Endometrial microvascular endothelial cells (primary cell): ENCODE data around the gene NCS1. TPM values are rescaled to one million over a fixed set of nuclear protein-coding genes. Genes with fewer than 3 reads are reported as not detected.

Experiments
- in situ Hi-C: cut with HindIII; loops from 2 replicates; pipeline ENCODE4 v1.10.0; 2017; ENCODE audit warnings: low sequenced_read_pairs, low pct_unique_long_range_greater_than_20kb; ENCODE audit errors: inconsistent ontology term
- total RNA-seq: library from RNA; depleted of rRNA; stranded (reverse); fragments of >200 nt; gene quantifications from one replicate; pipeline ENCODE4 v1.2.3, GENCODE V29; 2015; ENCODE audit errors: inconsistent ontology term

Gene NCS1
- total RNA-seq, 1 donor from 2014 or later: 41.6 TPM

DNA sequence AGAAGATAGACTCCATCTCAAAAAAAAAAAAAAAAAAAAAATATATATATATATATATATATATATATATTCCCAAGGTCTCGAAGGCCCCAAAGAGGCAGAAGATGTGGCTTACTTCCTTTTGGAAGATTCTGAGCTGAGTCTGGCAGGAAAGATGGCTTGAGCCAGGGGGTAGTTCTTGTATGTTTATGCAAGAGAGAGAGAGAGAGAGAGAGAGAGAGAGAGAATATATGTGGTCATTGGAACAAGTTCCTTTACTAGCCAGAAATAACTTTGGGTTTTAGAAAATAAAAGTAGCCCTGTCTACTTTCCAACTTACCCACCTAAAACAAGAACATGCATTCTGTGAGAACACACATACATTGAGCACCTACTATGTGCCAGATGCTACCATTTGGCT lies 17.6 kb downstream of the NCS1 start:
- in situ Hi-C loops: no loop called here

DNA sequence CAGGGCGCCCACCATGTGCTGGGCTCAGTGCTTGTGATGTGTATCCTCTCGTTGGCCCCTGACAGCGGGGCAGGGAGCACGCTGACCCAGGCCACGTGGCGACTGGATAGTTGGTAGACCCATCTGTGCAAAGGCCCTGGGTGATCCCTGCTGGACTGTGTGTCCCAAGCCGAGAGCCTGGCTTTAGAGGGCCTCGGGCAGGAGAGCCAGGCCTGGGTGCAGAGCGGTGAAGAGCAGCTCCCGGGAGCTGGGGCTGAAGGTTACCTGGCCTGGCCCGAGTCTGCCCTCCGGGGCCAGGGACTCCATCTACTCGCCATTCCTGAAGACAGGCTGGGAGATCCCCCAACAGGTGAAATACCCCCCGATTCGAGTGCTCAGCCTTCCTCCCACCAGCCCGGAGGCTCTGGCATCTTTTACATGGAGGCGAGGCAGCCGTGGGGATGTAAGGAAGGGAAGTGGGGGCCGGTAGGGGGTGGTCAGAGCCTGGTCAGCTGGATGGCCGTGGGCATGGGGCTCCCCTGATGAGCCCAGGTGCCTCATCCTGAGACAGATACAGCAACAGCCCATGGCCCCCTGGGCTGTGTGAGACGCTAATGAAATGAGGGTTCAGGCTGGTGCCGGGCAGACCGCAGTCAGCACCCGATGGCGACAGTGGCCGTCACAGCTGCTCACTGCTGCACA lies 19.0 kb downstream of the NCS1 start:
- in situ Hi-C loops: no loop called here

DNA sequence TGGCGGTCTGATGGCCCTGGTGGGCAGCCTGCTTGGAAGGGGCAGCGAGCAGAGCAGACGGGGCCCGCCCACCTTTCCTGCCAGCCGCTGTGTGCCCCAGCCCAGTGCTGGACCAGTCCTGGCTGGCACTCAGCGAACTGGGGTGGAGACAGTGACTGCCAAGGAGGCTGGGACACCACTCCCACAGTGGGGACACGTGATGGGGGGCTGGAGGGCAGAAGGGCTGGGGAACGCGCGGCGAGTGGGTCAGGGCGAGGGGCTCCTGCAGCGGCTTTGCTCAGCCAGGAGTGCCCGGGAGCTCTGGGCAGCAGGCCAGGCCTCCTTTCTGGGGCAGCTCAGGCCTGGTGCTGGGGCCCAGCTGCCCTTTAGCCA lies 19.5 kb downstream of the NCS1 start:
- in situ Hi-C loops: no loop called here

DNA sequence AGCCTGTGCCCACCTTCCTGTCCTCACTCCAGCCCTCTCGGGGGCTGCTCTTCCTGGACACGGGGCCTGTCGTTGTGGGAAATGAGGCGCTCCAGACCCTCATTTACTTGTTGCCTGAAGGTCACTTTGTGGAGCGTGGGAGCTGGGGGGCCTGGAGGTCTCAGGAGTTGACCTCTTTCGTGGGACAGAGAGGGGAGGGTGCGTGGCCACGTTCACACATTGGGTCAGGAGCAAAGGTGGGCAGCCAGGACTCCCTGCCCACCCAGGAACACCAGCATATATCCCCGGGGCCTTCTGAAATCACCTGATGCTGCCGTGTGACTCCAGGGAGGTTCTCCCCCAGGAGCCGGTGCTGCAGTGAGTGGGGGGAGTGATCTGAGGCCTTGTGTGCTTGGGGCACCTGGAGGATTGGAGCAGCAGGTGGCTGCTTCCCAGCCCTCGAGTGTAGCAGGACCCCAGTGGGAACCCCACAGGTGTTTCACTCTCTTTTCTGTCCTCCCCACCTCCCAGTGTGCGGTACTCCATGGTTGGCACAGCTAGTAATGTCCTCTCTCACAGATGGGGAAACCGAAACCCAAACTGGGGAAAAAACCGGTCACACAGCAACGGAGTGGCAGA lies 20.3 kb downstream of the NCS1 start:
- in situ Hi-C loops: no loop called here

DNA sequence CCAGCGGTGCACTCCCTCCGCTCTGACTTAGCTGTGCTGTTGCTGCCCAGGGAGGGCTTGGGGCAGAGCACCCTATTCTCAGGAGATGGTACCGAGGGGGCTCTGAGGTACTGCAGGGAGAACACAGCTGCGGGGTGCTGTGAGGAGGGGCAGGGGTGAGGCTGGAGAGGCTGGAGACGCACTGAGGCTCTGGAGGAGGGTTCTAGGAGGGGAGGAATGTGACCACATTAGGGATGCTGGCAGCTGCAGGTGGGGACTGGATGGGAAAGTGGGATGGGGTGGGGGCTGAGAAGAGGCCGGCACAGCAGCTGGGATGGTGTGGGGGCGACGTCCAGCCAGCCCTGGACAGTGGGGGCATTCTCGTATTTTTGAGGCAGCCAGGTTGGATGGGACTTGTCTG lies 20.9 kb downstream of the NCS1 start:
- in situ Hi-C loops: no loop called here

DNA sequence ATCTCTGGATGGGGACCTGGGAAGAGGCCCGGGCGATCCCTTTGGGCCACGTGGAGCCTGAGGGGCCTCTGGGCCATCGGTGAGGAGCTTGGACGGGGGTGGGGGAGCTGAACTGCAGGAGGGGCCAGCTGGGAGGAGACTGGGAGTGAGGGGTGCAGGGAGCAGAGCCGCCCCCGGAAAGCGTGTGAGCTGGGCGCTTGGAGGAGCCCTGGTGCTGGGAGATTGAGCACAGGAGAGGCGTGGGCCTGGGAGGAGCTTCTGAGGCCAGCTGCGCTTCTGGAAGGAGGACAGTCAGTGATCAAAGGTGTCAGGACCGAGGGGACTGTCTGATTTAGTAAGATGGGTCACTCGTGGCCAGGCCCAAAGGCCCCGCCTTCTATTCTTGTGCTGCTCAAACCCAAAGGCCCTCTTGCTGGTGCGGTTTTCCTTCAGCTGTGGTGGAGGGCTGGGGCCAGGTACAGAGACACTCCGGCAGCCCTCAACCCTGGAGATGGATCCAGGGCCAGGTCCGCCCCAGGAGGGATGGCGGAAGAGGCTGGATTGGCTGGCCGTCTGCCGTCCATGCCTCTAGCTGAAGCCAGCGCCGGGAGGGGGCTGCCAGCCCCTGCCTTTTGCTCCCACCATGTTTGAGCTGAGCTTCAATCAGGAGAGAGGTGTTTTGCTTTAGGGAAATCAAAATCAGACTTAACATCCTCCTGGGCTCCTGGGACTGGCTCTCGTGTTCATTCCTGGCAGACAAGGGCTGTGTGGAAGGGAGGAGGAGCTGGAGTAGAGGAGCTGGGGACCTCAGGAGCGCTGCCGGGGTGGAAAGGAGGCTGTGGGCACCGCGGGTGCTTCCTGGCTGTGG lies 21.6 kb downstream of the NCS1 start:
- in situ Hi-C loops: no loop called here

DNA sequence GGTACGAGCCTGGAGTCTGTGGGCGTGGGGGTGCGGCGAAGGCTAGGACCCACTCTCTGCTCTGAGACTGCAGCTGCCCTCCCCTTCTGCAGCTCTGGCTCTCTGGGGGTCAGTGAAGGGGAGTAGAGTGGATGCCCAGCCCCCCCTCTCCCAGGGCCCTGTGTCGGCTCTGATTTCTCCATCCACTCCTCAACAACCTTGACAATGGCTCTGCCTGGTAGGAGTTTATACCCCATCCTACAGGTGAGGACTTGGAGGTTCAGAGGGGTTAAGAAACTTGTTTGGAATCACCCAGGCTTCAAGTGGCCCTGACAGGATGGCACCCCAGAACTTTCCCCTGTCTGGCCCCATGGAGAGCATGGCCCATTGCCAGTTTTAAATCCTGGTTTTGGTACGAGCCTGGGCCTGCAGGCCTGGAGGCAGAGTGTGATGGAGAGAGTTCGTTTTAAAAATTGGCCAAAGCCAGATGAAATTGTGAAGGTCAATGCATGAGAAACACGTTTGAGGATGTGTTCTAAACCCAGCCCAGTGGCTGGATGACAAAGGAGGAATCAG lies 22.3 kb downstream of the NCS1 start:
- in situ Hi-C loops: no loop called here

DNA sequence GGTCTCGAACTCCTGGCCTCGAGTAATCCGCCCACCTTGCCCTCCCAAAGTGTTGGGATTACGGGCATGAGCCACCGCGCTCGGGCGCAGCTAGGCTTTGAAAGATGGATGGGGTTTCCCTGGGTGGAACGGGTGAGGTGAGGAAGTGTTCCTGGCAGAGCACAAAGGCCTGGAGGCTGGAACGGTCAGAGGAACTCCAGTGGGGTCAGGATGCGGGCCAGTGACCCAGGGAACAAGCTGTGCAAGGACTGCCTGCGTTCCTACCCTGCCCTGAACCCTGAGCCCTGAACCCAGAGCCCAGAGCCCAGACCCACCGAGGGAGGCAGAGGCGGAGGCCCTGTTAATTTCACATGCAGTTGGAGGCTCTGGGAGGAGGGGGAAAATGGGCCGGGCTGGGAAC lies 23.4 kb downstream of the NCS1 start:
- in situ Hi-C loops: no loop called here

DNA sequence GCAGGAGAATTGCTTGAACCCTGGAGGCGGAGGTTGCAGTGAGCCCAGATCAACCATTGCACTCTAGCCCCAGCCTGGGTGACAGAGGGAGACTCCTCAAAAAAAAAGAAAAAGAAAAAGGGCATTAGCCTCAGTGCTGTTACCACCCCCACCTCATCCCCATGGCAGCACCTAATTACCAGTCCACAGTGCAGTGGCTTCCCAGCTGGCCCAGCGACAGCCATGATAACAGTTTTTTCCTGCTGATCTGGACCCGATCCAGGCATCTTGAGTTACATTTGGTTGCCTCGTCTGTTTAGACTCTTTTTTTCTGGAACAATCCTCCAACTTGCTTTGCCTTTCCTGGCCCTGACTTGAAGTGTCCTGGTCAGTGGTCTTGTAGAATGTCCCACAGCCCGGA lies 24.4 kb downstream of the NCS1 start:
- in situ Hi-C loops: no loop called here

DNA sequence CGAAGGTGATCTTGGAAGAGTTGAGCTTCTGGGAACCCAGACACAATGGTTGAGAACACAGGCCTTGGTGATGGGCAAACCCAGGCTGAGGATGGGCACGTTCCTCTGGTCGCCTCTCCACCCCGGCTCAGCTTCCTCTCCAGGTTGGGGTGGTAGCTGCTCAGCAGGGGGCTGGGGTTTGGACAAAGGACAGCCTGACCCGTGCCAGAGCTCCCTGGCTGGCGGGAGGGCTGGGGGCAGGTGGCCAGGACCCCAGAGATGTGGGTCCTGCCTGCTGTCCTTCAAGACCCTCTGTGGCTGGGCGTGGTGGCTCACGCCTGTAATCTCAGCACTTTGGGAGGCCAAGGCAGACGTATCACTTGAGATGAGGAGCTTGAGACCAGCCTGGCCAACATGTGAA lies 25.2 kb downstream of the NCS1 start:
- in situ Hi-C loops: no loop called here

DNA sequence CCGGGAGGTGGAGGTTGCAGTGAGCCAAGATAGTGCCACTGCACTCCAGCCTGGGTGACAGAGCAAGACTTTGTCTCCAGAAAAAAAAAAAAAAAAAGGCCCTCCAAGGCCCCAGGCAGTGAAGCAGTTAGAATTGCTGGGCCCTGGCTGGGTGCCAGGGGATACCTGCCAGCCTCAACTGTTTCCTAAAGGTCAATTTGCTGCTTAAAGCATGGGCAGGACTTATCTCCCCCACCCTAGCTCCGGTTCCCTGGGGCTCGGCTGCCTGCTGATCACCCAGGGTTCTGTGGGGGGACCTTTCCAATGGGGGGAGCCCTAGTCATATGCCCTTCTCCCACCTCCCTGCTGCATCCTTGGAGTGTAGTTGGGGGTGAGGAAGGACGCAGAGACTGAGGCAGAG lies 25.7 kb downstream of the NCS1 start:
- in situ Hi-C loops: no loop called here

DNA sequence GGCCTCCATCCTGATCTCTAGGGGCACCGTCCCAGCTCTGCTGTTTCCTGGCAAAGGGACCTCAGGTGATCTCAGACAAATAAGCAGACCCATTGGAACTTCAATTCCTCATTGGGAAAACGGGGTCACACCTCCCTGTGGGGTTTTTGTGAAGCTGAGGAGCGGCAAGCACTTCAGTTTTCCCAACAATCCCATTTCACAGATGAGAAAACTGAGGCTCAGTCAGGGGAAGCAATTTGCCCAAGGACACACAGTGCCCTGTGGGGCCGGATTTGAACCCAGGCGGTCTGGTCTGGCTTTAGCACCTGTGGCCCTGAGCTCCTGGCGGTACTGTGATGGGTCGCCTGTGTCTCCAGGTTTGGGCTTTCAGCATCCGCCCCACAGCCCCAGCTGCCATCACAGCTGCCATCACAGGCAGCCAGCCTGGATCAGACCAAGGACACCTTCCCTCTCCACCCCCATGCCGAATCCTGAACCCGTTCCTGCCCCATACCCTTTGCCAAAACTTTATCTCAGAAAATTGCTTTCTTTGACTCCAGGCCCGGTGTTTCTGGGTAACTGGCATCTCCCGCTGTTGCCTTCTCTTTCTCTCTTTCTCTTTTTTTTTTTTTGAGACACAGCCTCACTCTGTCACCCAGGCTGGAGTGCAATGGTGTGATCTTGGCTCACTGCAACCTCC lies 26.4 kb downstream of the NCS1 start:
- in situ Hi-C loops: no loop called here

DNA sequence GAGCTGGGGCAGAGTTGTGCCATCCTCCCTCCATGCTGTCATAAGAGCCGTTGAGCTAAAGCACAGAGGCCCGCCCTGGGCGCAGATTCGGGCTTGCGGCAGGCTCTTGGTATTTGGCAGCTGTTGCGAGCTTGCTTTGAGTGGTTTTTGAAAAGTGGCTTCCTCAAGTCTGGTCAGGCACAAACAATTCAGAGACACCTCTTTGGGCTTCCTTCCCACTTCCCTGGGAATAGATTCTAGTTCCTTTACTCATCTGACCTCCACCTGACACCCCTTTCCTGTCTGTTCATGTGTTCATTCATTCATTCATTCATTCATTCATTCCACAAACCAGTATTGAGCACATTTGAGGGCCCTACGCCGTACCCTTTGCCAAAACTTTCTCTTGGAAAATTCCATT lies 27.4 kb downstream of the NCS1 start:
- in situ Hi-C loops: no loop called here

DNA sequence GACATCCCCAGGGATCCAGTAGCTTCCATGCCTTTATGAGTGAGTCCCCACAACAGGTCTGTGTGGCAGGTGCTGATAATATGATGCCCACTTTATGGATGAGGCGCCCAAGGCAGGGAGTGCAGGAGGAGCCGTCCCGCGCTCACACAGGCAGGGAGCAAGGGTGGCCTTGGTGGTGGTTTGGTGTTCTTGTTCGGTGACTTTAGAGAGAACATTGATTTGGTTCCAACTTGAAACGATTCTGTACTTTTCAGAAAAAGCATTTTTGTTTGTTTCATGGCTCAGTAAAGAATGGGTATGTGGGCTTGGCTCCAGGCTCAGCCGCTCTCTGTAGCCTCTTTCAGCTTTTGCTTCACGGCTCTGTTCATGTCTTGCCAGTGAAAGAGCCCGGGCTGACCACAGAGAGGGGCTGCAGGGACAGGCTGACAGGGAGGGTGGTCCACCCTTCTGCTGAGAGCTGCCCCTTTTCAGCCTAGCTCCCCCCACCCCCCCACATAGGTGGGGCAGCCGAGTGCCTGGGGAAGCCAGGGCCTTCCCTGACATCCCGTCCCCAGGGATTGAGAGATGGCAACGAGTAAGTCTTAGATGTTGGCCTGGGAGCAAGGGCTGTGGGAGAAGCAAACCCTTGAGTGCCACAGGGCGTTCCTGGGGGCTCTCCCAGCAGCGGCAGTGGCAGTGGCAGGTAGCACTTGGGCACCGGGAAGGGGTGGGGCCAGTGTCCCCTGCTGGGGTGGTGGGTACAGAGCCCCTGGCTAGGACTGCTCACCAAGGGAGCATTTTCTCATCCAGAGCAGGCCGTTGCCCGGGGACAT lies 28.0 kb downstream of the NCS1 start:
- in situ Hi-C loops: no loop called here

DNA sequence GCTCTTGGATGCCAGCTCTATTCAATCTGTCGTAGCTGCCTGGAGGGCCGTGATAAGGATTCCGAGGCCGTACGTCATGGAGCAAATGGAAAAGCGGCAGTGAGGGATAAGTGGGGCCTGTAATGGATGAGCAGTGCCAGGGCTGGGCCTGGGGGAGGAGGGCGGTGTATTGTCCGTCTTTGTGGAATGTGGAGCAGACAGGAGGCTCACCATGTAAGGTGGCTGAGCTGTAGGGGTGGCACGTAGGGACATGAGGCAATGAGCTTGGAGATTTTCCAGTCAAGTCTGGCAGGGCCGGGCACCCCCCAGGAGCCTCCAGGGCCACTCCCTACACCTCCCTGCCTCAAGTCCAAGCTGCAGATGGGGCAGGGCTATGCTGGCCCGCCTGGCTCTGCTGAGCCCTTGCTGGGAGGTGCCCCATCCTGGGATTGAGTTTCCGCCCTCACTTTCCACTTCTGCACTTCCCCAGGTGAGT lies 29.2 kb downstream of the NCS1 start:
- in situ Hi-C loops: no loop called here

DNA sequence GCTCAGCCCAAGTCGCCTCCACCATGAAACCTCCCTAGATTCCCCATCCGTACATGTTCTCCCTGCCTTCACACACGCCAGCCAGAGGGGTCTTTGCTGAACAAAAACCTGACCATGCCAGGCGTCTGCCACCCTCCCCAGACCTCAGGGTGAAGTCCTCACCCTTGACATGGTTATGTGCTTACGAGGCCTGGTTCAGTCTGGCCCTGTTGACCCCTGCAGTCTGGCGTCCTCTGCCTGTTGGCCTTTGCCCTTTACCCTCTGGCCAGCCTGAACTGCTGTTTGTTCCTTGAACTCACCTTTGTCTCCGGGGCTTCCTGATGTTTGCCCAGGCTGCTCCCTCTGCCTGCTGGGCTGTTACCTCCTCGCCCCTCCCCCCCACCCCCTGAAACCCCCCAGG lies 29.8 kb downstream of the NCS1 start:
- in situ Hi-C loops: no loop called here

DNA sequence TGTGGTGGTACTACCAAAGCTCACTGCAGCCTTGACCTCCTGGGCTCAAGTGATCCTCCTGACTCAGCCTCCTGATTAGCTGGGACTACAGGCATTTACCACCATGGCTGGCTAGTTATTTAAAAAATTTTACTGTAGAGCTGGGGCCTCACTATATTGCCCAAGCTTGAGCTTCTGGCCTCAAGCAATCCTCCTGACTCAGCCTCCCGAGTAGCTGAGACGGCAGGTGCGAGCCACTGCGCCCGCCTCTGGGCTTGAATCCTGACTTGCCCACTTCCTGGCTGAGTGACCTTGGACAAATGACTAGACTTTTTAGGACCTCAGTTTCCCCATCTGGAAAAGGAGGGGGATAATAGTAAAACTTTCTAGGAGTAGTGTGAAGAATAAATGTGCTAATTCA lies 32.1 kb downstream of the NCS1 start:
- in situ Hi-C loops: no loop called here

DNA sequence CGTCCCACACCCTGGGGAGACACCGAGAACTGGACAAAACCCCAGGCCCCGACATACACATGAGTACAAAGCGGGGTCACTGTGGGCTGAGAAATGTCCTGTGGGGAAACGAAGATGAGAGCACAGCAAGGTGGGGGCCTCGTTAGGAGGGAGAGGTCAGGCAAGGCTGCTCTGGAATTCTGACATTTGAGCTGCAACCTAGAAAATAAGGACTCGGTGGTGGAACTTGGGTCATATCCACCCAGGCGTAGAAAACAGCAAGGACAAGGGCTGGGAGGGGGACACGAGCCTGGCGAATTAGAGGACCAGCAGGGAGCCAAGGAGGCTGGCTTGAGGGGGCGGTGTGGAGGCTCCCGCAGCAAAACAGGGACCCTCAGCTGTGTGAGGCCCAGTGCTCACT lies 32.8 kb downstream of the NCS1 start:
- in situ Hi-C loops: no loop called here
